Measurements from ENCODE around the gene PTPN22. TPM values are rescaled to one million over a fixed set of nuclear protein-coding genes. Genes with fewer than 3 reads are reported as not detected.
A peak's percentile ranks its signal among the peaks of the same experiment; 100 is the strongest.

The PTPN22 gene
- total RNA-seq, 6 donors from 2014 or later: 6.7 to 15.2 (median 9.9) TPM

- Histone ChIP-seq H3K9me3 (no peaks in the 10 kb centered on the region), H3K27ac (peak overlapping the region; percentile 74 to 85 (median 76)), H3K4me1 (peaks cover 7 to 9% (median 8%) of the 10 kb centered on the region in 4 donors), H3K36me3 (no peaks in the 10 kb centered on the region), H3K4me3 (no peak overlapping the region), H3K27me3 (no peaks in the 10 kb centered on the region)
- peak in 1 of 2 donors; percentile 41 for TF ChIP-seq POLR2AphosphoS5 (IDR thresholded peaks at IDR 0.05)
- TF ChIP-seq EP300 (IDR thresholded peaks at IDR 0.05): no peak
- no peak for TF ChIP-seq POLR2A (IDR thresholded peaks at IDR 0.05)
- no peak for TF ChIP-seq CTCF (IDR thresholded peaks at IDR 0.05)
- DNase-seq (no peak), ATAC-seq (ENCODE audit: low FRiP score in 2 of 2) (peak; percentile 42 to 60)
Measured at GRCh38 chr1:113872219-113872935, 865 bp upstream of the PTPN22 start.

GRCh38 chr1:113870778-113871177 is 734 bp downstream of the PTPN22 start:
- no peaks in the 10 kb centered on the region for H3K9me3 ChIP-seq
- H3K27ac ChIP-seq: peak overlapping the region; percentile 28 to 85 (median 64)
- TF ChIP-seq EP300 (IDR thresholded peaks at IDR 0.05) (no peak), POLR2AphosphoS5 (IDR thresholded peaks at IDR 0.05) (no peak), CTCF (IDR thresholded peaks at IDR 0.05) (no peak), POLR2A (IDR thresholded peaks at IDR 0.05) (no peak)
- H3K36me3 ChIP-seq: no peaks in the 10 kb centered on the region
- WGBS, 2 donors: 83 to 86% methylated on average over 3 of the region's 3 CpGs
- peaks cover 7 to 9% (median 8%) of the 10 kb centered on the region in 4 donors for H3K4me1 ChIP-seq
- peak overlapping the region in 3 of 4 donors; percentile 8 to 39 (median 17) for H3K4me3 ChIP-seq
- DNase-seq (no peak), ATAC-seq (ENCODE audit: low FRiP score in 2 of 2) (no peak)
- no peaks in the 10 kb centered on the region for H3K27me3 ChIP-seq

GRCh38 chr1:113868387-113869083 is 3.0 kb downstream of the PTPN22 start:
- DNase-seq: no peak
- H3K27ac ChIP-seq: peak overlapping the region in 1 of 4 donors; percentile 15
- TF ChIP-seq EP300 (IDR thresholded peaks at IDR 0.05) (no peak), POLR2AphosphoS5 (IDR thresholded peaks at IDR 0.05) (no peak), POLR2A (IDR thresholded peaks at IDR 0.05) (no peak), CTCF (IDR thresholded peaks at IDR 0.05) (no peak)
- H3K27me3 ChIP-seq: no peaks in the 10 kb centered on the region
- no peaks in the 10 kb centered on the region for H3K36me3 ChIP-seq
- ATAC-seq (ENCODE audit: low FRiP score in 2 of 2): no peak
- 88 to 94% methylated on average over 4 of the region's 4 CpGs for WGBS, 2 donors
- H3K9me3 ChIP-seq: no peaks in the 10 kb centered on the region
- H3K4me1 ChIP-seq: peaks cover 7 to 9% (median 8%) of the 10 kb centered on the region in 4 donors
- H3K4me3 ChIP-seq: no peak overlapping the region

GRCh38 chr1:113861641-113862040 is 9.9 kb downstream of the PTPN22 start:
- peaks cover 0 to 4% (median 0%) of the 10 kb centered on the region in 4 donors for H3K4me1 ChIP-seq
- TF ChIP-seq POLR2AphosphoS5 (IDR thresholded peaks at IDR 0.05) (no peak), CTCF (IDR thresholded peaks at IDR 0.05) (no peak), EP300 (IDR thresholded peaks at IDR 0.05) (no peak)
- no peak for DNase-seq
- ATAC-seq (ENCODE audit: low FRiP score in 2 of 2): no peak
- whole genome bisulfite sequencing, 2 donors: 95% methylated on average over 5 of the region's 5 CpGs
- no peaks in the 10 kb centered on the region for H3K27me3 ChIP-seq
- no peak overlapping the region for H3K27ac ChIP-seq
- H3K36me3 ChIP-seq: no peaks in the 10 kb centered on the region
- no peaks in the 10 kb centered on the region for H3K9me3 ChIP-seq
- no peak overlapping the region for H3K4me3 ChIP-seq
